Suprapubic skin (tissue), 3 donors: ENCODE results near the gene CSKMT.
"Not testable (repeated sequence)": the region's sequence is repeated elsewhere in the genome, so short reads cannot be mapped to it uniquely, and the experiment has no call there.

Experiments
- CTCF ChIP-seq, 2 donors: fragments of 200-600 bp in 1 of 2; fragments of 450-650 bp in 1 of 2; sonication (generic) in 1 of 2; IDR thresholded peaks; one replicate each; pipeline ENCODE4 v1.5.1; 2016 to 2019; ENCODE audit warnings: antibody characterized with exemption in 2 of 2, mild to moderate bottlenecking in 1 of 2, moderate library complexity in 1 of 2
- EP300 ChIP-seq: sonication (generic); formaldehyde crosslinking; IDR thresholded peaks from one replicate; pipeline ENCODE4 v1.6.1; 2017; ENCODE audit warnings: antibody characterized with exemption

GRCh38 chr11:62693624-62694023, 28.5 kb downstream of the CSKMT start:
- TF ChIP-seq CTCF (IDR thresholded peaks at IDR 0.05); EP300: not testable (repeated sequence)
